ENCODE data around the gene VRK3. TPM values are rescaled to one million over a fixed set of nuclear protein-coding genes. Genes with fewer than 3 reads are reported as not detected.

Gene VRK3
- total and polyA plus RNA-seq, 2 donors (not counting 3 experiments of a cell fraction or from before 2014, with no cell fraction given), result 20.4 to 36.0 TPM

DNA sequence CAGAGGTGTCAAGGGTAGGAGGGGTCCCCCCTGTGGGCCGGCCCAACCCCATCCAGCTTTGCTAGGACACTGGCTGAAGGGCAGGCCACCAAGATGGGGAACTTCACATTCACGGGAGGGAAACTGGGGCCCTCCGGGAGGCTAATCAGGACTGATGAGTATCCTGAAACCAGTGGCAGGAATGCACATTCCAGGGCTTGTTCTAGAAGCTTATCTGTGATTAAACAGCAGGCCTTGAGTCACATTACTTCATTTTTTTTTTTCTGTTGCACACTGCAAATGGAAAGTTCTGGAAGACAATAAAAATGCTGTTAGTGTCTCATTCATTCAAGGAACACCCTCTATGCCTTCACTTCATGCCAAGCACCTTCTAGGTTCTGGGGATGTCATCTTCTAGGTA, 48.7 kb downstream of the VRK3 start:
- Histone ChIP-seq H3K9ac (replicated peaks; ENCODE audit: extremely low read depth, insufficient read depth, low read length) (no peak overlapping the region), H3K9me1 (replicated peaks; ENCODE audit: control insufficient read depth, extremely low read depth, insufficient read depth, low read length) (no peaks in the 10 kb centered on the region), H3K4me1 (ENCODE audit: control insufficient read depth, extremely low read depth, insufficient read depth, low read length) (no peaks in the 10 kb centered on the region), H3K27me3 (ENCODE audit: control insufficient read depth in 2 of 2, insufficient read depth in 2 of 2, low read length in 2 of 2) (no peaks in the 10 kb centered on the region), H3K36me3 (ENCODE audit: control insufficient read depth in 2 of 2, extremely low read depth in 1 of 2, insufficient read depth in 2 of 2, low read length in 2 of 2) (no peaks in the 10 kb centered on the region), H2AFZ (ENCODE audit: low read depth, low read length) (no peak overlapping the region), H3K9me3 (replicated peaks; ENCODE audit: control insufficient read depth, insufficient read depth, low read length) (no peaks in the 10 kb centered on the region), H3K79me2 (ENCODE audit: control insufficient read depth, insufficient read depth, low read length) (no peaks in the 10 kb centered on the region), H3K4me2 (ENCODE audit: insufficient read depth, low read length) (no peak overlapping the region), H3K4me3 (replicated peaks in 1 of 3; ENCODE audit: insufficient read depth in 1 of 3, low read depth in 1 of 3, low read length in 3 of 3) (no peak overlapping the region), H3K27ac (ENCODE audit: insufficient read depth, low read depth, low read length) (no peak overlapping the region), H4K20me1 (replicated peaks; ENCODE audit: control insufficient read depth, extremely low read depth, insufficient read depth, low read length) (no peaks in the 10 kb centered on the region)
- intact Hi-C loops (cut with micrococcal nuclease), result no loop called here
- no peak for TF ChIP-seq EZH2 (IDR thresholded peaks at IDR 0.05; ENCODE audit: borderline replicate concordance, low read depth, low read length, severe bottlenecking)
- no peak for TF ChIP-seq GATA2 (IDR thresholded peaks at IDR 0.05; ENCODE audit: insufficient read depth, insufficient read length, low read depth, low read length)
- TF ChIP-seq MYC (IDR thresholded peaks at IDR 0.05; ENCODE audit: low read depth, low read length), result no peak
- TF ChIP-seq, protein P1, sequence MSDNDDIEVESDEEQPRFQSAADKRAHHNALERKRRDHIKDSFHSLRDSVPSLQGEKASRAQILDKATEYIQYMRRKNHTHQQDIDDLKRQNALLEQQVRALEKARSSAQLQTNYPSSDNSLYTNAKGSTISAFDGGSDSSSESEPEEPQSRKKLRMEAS (IDR thresholded peaks at IDR 0.05; ENCODE audit: insufficient read depth, insufficient read length), result no peak
- TF ChIP-seq FOS (IDR thresholded peaks at IDR 0.05; ENCODE audit: borderline replicate concordance, insufficient read depth, low read length), result no peak
- no peak for TF ChIP-seq POLR2A (IDR thresholded peaks at IDR 0.05; ENCODE audit: low read depth, low read length)
- no peak for TF ChIP-seq JUN (IDR thresholded peaks at IDR 0.05; ENCODE audit: borderline replicate concordance, insufficient read depth, insufficient read length, low read depth)
- TF ChIP-seq, protein P2, sequence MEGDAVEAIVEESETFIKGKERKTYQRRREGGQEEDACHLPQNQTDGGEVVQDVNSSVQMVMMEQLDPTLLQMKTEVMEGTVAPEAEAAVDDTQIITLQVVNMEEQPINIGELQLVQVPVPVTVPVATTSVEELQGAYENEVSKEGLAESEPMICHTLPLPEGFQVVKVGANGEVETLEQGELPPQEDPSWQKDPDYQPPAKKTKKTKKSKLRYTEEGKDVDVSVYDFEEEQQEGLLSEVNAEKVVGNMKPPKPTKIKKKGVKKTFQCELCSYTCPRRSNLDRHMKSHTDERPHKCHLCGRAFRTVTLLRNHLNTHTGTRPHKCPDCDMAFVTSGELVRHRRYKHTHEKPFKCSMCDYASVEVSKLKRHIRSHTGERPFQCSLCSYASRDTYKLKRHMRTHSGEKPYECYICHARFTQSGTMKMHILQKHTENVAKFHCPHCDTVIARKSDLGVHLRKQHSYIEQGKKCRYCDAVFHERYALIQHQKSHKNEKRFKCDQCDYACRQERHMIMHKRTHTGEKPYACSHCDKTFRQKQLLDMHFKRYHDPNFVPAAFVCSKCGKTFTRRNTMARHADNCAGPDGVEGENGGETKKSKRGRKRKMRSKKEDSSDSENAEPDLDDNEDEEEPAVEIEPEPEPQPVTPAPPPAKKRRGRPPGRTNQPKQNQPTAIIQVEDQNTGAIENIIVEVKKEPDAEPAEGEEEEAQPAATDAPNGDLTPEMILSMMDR (IDR thresholded peaks at IDR 0.05; ENCODE audit: extremely low read depth in 1 of 2, insufficient read depth in 1 of 2, low read depth in 1 of 2, low read length in 2 of 2), result no peak
- TF ChIP-seq POLR2AphosphoS5 (IDR thresholded peaks at IDR 0.05; ENCODE audit: insufficient read depth, low read depth, low read length), result no peak
- ChIA-PET POLR2A (no interaction called here), CTCF (interaction anchor here (1.0 kb wide), 1 partner anchor 11 kb away, joined by 3 read pairs; no protein-coding TSS in a partner anchor)
- no TSS peak for BruUV-seq (replicated peaks)
- DNase-seq (ENCODE audit: low read depth, low spot score) (no peak), FAIRE-seq (no peak)
- dilution Hi-C loops (cut with MboI; ENCODE audit: extremely low pct_ligation_motif_present, low sequenced_read_pairs), result no loop called here

All from endothelial cell of umbilical vein (primary cell).